ENCODE measurements around the gene NAV2.

Gene NAV2, protein sequence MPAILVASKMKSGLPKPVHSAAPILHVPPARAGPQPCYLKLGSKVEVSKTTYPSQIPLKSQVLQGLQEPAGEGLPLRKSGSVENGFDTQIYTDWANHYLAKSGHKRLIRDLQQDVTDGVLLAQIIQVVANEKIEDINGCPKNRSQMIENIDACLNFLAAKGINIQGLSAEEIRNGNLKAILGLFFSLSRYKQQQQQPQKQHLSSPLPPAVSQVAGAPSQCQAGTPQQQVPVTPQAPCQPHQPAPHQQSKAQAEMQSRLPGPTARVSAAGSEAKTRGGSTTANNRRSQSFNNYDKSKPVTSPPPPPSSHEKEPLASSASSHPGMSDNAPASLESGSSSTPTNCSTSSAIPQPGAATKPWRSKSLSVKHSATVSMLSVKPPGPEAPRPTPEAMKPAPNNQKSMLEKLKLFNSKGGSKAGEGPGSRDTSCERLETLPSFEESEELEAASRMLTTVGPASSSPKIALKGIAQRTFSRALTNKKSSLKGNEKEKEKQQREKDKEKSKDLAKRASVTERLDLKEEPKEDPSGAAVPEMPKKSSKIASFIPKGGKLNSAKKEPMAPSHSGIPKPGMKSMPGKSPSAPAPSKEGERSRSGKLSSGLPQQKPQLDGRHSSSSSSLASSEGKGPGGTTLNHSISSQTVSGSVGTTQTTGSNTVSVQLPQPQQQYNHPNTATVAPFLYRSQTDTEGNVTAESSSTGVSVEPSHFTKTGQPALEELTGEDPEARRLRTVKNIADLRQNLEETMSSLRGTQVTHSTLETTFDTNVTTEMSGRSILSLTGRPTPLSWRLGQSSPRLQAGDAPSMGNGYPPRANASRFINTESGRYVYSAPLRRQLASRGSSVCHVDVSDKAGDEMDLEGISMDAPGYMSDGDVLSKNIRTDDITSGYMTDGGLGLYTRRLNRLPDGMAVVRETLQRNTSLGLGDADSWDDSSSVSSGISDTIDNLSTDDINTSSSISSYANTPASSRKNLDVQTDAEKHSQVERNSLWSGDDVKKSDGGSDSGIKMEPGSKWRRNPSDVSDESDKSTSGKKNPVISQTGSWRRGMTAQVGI (N-terminal part only)

GRCh38 chr11:19712281-19713195, at the start of gene NAV2:
TSS of gene NAV2 (plus strand) at chr11:19712837. CDS start at chr11:19713696, 859 bp downstream.
- peak; percentile 17 for DNase-seq

DNA sequence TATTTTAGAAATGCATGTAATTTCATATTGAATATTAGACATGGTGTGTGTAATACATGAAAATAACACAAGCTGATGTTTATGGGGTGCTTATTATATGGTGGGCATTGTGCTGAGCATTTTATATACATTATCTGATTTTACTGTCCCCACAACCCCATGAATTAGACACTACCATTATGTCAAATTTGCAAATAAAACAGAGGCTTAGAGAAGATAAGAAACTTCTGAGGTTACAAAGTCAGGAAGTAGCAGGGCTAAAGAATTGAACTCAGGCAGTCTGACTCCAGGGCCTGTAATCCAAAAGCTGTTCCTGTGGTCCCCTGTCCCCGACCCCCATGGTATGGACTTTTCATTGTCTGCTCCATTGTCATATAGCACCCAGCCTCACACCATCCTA, 49.4 kb upstream of the NAV2 start:
- no peak for DNase-seq

DNA sequence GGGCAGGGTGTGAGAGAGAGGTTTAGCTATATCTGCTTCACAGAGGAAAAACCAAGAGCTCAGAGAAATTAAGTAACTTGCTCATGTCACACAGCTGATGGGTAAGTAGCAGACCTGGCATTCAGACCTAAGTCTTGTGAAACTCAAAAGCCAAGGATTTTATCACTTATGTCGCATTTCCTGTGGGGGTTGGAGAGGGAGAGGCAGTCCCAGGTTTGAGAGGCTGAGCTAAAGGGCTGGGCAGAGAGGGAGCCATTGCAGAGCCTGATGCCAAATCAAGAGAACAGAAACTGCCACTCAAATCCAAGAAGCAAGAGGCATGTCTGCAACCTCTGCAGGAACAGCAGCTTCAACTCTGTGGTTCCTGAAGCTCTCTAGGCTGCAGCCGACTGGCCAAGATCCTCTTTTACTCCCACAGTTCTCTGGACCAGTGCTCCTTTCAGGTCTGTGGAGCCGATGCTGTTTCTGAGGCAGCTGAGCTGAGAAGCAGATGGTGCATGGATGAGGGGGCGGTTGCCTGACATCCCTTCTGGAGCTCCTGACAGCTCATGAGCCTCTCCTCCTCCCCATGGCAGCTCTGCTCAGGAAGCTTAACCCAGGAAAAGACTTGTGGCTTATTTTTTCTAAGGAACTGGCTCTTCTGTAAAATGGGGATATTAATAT, 47.6 kb upstream of the NAV2 start:
- no peak for DNase-seq

GRCh38 chr11:19666951-19667350, 45.7 kb upstream of the NAV2 start:
- no peak for DNase-seq

DNA sequence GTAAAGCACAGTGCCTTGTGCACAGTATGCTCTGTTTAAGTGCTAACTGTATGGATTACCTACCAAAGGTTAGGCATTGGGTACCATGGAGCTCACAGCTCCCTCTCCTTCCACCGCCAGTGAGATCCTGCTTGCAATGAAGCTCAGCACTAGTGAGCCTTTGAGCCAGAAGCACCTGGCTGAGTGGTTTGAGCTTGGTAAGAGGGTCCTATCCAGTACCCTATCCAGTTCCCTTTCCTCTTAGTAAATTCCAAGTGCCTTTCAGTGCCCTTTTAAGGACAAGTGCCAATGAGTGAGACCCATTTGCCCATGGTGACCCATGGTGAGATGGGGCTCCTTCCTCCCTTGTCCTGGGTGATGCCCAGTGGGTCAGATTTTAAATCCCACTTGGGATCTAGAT, 43.1 kb upstream of the NAV2 start:
- DNase-seq, result no peak

DNA sequence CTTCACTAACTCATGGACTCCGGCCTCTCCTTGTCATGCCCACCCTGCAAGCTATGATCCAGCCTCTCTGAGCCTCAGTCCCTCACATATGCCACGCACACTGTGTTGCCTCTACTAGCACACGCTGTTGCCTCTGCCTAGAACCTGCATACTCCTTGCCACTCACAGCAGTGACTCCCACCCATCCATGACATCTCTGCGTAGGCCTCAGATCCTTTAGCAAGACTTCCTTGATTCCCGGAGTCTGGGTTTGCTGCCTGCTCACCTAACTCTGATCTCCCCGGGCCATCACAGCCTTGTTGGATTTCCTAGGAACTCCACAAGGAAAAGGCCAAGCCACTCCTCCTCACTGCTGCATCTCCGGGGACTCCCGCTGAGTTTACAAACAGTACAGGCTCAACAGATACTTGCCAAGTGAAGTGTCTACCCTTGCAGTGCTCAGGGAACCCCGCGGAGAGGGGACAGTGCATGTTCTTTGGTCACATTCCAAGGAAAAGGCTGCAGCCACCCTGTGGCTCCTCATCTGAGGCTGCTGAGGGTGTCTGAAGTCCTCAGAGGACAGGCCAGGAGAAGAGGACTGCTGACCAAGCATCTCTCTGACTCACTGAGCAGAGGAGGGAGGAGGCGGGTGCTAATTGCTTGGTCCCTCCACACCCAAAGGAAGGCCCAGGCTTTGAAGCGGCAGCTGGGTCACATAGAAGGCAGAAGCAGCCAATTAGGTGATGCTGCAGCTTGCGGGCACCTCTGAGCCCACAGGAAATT, 42.4 kb upstream of the NAV2 start:
- DNase-seq, result no peak

DNA sequence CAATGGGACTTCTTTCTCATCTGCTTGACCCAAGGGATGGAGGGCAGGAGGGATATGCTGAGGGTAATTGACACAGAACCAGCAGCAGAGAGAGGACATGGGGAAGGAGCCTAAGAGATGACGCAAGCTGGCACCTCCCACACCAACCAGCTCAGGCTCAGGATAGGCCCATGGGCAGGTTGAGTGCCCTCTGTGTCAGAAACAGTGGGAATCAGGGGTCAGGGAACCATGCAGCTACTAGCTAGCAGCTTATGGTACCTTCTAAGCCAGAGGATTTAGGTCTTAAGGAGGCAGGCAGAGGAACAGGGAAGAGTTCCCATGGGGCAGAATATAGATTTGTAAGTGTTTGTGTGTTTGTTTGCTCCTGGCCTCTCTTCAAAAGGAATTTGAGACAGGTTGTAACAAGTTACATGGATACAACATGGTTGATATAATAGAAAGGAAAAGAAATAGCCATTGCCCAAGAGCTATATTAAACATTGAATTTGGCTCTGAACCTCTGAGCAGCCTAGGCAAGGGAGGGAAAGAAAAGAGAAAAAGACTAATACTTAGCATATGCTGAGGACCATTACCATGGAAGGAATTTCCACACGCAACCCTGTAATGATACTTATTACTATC, 39.9 kb upstream of the NAV2 start:
- no peak for DNase-seq

GRCh38 chr11:19673924-19674729, 38.5 kb upstream of the NAV2 start:
- no peak for DNase-seq

DNA sequence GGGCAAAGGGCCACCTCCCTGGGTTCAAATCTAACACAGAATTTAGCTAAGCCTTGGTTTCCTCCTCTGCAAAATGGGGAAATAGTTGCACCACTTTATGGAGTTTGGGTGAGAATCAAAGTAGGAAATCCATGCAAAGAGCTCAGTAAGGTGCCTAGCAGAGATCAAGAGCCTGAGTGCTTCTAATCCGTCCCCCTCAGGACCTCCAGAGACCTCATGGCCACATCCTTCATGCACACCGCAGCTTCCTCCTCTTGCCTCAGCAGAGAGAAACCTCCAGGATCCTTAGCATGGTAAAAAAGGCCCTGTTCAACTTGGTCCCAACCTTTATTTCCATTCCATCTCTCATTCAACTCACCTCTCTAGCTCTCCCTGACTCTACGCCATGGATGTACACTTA, 37.8 kb upstream of the NAV2 start:
- no peak for DNase-seq

GRCh38 chr11:19675397-19675796, 37.2 kb upstream of the NAV2 start:
- DNase-seq, result no peak

DNA sequence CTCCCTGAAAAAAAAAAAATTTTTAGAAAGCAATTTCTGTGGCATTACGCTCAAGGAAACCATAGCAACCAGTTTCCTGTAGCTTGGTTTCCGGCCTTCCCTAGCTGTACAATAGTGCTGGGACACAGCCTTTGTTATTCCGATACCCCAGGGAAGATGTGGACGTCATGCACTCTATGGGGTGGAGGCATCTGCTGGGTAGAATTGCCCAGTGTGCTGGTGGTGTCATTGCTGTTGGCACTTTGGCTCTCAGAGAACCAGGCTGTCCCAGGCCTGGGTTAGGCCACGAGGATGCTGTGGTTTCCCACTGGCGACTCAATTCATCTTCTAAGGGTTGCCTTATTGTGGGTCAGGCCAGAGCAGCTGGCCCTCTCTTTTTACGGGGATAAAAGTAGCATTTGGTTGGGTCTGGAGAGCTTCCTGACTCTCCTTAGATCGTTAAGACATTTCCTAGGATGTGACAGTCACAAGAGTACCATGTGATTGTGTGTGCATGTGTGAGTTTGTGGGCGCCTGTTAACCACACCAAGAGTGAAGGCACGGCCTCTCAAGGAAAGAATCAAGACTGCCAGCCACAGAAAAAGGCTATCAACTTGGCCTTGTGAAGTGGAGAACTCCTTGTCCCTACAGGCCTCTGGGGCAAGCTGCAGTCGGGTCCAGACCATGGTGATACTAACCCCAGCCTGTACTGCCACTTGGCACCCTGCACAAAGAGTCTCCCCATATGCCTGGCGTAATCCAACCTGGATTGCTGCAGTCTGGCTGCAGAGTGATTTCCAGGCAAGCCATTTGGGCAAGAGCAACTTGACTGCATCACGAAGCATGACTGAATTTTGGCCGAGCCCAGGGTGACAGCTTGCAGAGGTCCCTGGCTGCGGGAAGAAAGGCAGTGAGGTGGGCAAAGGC, 35.9 kb upstream of the NAV2 start:
- DNase-seq, result no peak

- no peak for DNase-seq
Measured at GRCh38 chr11:19677381-19678080, 35.1 kb upstream of the NAV2 start.

DNA sequence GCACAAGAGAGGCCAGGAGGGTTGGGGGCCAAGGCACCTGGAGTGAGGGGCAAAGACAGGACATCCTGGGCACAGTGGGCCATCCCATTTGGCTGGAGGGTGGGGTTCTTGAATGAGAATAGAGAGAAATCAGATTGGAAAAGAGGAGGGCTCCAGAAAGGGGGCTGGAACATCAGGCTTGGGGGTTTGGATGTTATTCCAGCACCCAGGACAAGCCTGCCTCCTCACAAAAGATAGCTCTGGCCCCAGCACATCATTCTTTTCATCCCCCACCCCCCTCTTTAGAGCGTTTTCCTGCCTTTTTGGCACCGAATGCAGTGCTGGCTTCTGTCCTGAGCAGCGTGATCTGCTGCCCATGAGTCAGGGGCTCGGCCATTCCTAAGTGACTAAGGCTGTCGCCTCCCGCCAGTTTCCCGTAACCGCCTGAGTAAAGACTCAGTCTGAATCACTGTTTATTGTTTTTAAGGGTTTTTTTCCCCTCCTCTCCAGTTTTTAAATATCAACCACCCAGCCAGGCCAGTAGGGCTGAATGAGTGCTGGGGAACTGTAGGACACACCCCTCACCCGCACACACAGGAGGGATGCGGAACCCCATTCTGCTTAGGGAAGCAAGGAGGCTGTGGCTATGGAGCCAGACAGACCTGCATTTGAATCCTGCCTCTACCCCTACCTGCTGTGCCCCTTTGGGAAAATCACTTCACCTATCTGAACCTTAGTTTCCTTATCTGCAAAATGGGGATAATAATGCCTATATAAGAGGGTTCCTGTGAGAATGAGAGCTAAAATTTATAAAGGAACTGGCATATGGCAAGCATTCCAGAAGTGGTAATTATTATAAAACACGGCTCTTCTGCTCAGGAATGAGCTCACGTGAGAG, 32.4 kb upstream of the NAV2 start:
- no peak for DNase-seq

DNA sequence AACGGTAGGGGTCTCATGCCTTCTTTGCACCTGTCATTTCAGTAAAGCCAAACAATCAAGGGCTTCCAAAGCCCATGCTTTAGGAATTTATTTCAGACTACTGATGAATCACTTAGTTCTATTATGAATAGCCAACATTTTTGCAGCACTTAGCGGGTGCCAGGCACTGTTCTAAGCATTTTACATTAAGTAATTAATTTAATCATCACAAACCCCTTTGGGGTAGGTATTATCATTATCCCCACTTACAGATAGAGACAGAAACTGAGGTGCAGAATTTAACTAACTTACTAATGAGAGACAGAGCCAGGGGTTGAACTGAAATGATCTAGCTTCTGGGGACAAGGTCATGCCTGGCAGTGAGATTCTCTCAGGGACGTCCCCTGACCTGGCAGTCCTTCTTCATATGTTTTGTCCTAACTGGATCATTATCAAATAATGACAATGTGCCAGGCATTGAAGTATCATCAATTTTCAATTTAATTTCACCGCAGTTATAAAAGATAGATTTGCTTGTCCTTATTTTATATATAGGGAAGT, 31.7 kb upstream of the NAV2 start:
- no peak for DNase-seq

GRCh38 chr11:19683141-19683805, 29.4 kb upstream of the NAV2 start:
- no peak for DNase-seq

GRCh38 chr11:19683862-19684491, 28.7 kb upstream of the NAV2 start:
- no peak for DNase-seq
